ENCODE data around the gene HSPBAP1.
"Not testable (repeated sequence)": the region's sequence is repeated elsewhere in the genome, so short reads cannot be mapped to it uniquely, and the experiment has no call there.

The HSPBAP1 gene

DNA sequence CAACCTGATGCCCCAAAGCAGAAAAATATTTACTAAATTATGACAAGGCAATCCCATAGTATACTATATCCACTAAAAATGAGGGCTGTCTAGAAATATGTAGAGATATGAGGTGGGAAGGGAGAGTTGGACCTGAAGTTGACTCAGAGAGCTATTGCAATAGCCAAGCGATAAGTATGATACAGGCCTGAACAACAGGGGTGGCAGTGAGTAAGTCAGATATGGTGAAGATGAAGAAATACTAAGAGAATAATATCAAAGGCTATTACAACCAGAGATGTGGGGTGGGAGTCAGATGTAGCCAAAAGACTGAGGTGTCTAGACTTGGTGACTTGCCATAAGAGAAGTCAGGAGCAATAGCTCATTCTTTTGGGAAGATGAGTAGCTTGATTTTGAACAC is 9.2 kb downstream of the HSPBAP1 start:
- DNase-seq = no peak

GRCh38 chr3:122782804-122783203 is 10.8 kb downstream of the HSPBAP1 start:
- no peak for DNase-seq

- DNase-seq = no peak
Observed at GRCh38 chr3:122777563-122777962, 16.1 kb downstream of the HSPBAP1 start.

- no peak for DNase-seq
Observed at GRCh38 chr3:122776675-122777468, 16.8 kb downstream of the HSPBAP1 start.

- DNase-seq = no peak
Observed at GRCh38 chr3:122774564-122774963, 19.1 kb downstream of the HSPBAP1 start.

GRCh38 chr3:122773944-122774509 is 19.6 kb downstream of the HSPBAP1 start:
- DNase-seq = no peak

GRCh38 chr3:122772827-122773226 is 20.8 kb downstream of the HSPBAP1 start:
- no peak for DNase-seq

- DNase-seq = no peak
Observed at GRCh38 chr3:122770521-122771202, 23.0 kb downstream of the HSPBAP1 start.

GRCh38 chr3:122767540-122768372 is 25.9 kb downstream of the HSPBAP1 start:
- no peak for DNase-seq

GRCh38 chr3:122766430-122766829 is 27.2 kb downstream of the HSPBAP1 start:
- DNase-seq = no peak

GRCh38 chr3:122760453-122761271 is 33.0 kb downstream of the HSPBAP1 start:
- no peak for DNase-seq

GRCh38 chr3:122758877-122759560 is 34.6 kb downstream of the HSPBAP1 start:
- DNase-seq = no peak

- DNase-seq = no peak
Observed at GRCh38 chr3:122755491-122755890, 38.1 kb downstream of the HSPBAP1 start.

GRCh38 chr3:122754929-122755328 is 38.7 kb downstream of the HSPBAP1 start:
- no peak for DNase-seq

DNA sequence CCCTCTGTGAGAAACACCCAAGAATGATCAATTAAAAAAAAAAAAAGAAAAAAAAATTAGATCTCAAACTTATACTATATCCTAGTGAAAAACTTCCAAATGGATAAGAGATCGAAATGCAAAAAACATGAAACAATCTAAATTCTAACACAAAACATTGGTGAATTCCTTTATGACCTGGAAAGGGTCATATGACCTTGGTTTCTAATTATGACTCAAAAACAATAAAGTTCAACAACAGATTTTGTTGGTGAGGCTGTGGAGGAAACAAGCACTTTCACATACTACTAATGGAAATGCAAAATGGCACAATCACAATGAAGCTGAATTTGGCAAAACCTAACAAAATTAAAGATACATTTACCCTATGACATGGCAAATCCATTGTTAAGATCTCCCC is 45.3 kb downstream of the HSPBAP1 start:
- no peak for DNase-seq

- not testable (repeated sequence) for DNase-seq
Observed at GRCh38 chr3:122747295-122747694, 46.3 kb downstream of the HSPBAP1 start.

DNA sequence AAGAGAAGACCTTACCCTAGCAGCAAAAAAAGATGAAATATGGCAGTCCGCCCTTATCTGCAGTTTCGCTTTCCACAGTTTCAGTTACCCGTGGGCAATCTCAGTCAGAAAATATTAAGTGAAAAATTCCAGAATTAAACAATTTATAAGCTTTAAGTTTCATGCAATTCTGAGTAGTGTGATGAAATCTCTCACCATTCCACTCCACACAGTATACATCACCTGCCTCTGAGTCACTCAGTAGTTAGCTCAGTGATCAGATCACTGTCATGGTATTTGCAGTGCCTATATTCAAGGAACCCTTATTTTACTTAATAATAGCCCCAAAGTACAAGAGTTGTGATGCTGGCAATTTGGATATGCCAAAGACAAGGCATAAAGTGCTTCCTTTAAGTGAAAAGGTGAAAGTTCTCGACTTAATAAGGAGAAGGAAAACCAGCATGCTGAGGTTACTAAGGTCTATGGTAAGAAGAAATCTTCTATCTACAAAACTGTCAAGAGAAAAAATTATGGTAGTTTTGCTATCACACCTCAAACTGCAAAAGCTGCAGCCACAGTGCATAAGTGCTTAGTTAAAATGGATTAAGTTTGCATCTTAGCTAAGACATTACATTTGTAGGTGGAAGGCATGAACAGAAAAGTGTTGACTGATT is 48.1 kb downstream of the HSPBAP1 start:
- no peak for DNase-seq

GRCh38 chr3:122743581-122744120 is 50.0 kb downstream of the HSPBAP1 start:
- no peak for DNase-seq

- no peak for DNase-seq
Observed at GRCh38 chr3:122742234-122742633, 51.4 kb downstream of the HSPBAP1 start.

- DNase-seq = no peak
Observed at GRCh38 chr3:122739172-122739571, 54.5 kb downstream of the HSPBAP1 start.

All from SHP77 treated with DMSO at 0.1 percent for 48 hours (cell line).